Tibial nerve (tissue), 3 donors: ENCODE data around the gene PWWP2A.

Experiments
- CTCF ChIP-seq, 5 experiments: fragments of 200-600 bp in 3 of 5; fragments of 450-650 bp in 2 of 5; sonication (generic) in 3 of 5; IDR thresholded peaks; one replicate each; pipeline ENCODE4 v1.5.1; 2016 to 2019; ENCODE audit warnings: antibody characterized with exemption in 5 of 5, mild to moderate bottlenecking in 3 of 5, moderate library complexity in 2 of 5
- POLR2A ChIP-seq, 2 donors: fragments of 450-650 bp; IDR thresholded peaks; one replicate each; pipeline ENCODE4 v1.6.1; 2017; ENCODE audit warnings: antibody characterized with exemption in 2 of 2, mild to moderate bottlenecking in 2 of 2, moderate library complexity in 2 of 2

GRCh38 chr5:160071916-160072315 lies 47.3 kb downstream of the PWWP2A start:
- TF ChIP-seq CTCF (IDR thresholded peaks at IDR 0.05) (no peak), POLR2A (IDR thresholded peaks at IDR 0.05) (no peak)
